Uterus (tissue), 2 donors: ENCODE measurements around the gene TEX13B.

Source experiments
- POLR2A ChIP-seq, 2 donors: fragments of 450-650 bp; IDR thresholded peaks; one replicate each; pipeline ENCODE4 v1.6.1; 2016; ENCODE audit warnings: antibody characterized with exemption in 2 of 2, mild to moderate bottlenecking in 1 of 2, moderate library complexity in 1 of 2
- TF ChIP-seq, protein P1 (sequence below), 4 experiments: fragments of 200-600 bp in 2 of 4; fragments of 450-650 bp in 2 of 4; sonication (generic) in 2 of 4; IDR thresholded peaks; one replicate each; pipeline ENCODE4 v1.5.1; 2016 to 2019; ENCODE audit warnings: antibody characterized with exemption in 4 of 4, mild to moderate bottlenecking in 2 of 4, moderate library complexity in 1 of 4

GRCh38 chrX:107934262-107934661 lies 47.9 kb downstream of the TEX13B start:
- TF ChIP-seq, protein P1, sequence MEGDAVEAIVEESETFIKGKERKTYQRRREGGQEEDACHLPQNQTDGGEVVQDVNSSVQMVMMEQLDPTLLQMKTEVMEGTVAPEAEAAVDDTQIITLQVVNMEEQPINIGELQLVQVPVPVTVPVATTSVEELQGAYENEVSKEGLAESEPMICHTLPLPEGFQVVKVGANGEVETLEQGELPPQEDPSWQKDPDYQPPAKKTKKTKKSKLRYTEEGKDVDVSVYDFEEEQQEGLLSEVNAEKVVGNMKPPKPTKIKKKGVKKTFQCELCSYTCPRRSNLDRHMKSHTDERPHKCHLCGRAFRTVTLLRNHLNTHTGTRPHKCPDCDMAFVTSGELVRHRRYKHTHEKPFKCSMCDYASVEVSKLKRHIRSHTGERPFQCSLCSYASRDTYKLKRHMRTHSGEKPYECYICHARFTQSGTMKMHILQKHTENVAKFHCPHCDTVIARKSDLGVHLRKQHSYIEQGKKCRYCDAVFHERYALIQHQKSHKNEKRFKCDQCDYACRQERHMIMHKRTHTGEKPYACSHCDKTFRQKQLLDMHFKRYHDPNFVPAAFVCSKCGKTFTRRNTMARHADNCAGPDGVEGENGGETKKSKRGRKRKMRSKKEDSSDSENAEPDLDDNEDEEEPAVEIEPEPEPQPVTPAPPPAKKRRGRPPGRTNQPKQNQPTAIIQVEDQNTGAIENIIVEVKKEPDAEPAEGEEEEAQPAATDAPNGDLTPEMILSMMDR (IDR thresholded peaks at IDR 0.05): no peak
- TF ChIP-seq POLR2A (IDR thresholded peaks at IDR 0.05): no peak
